ENCODE results near the gene HS3ST4. TPM values are rescaled to one million over a fixed set of nuclear protein-coding genes. Genes with fewer than 3 reads are reported as not detected.
A peak's percentile ranks its signal among the peaks of the same experiment; 100 is the strongest.

HS3ST4 gene
- total and polyA plus RNA-seq, 2 of the 8 experiments (the other 6 are each of a cell fraction or from before 2014, with no cell fraction given) = 1.9 to 3.3 TPM

GRCh38 chr16:25897702-25898101, 205.9 kb downstream of the HS3ST4 start:
- H2BK5ac ChIP-seq (ENCODE audit: low read depth, low read length) = no peak overlapping the region
- H2AFZ ChIP-seq (ENCODE audit: low read length) = no peak overlapping the region
- no peak overlapping the region for H4K5ac ChIP-seq (ENCODE audit: insufficient read length, low read depth, low read length)
- H3K27ac ChIP-seq (ENCODE audit: low read depth, low read length) = no peak overlapping the region
- H3K18ac ChIP-seq (ENCODE audit: extremely low read depth, low read length) = no peak overlapping the region
- no peak for DNase-seq (ENCODE audit: low read depth in 1 of 2, low spot score in 2 of 2)
- H3K14ac ChIP-seq (ENCODE audit: insufficient read length) = no peak overlapping the region
- H4K20me1 ChIP-seq (replicated peaks in 1 of 2; ENCODE audit: control insufficient read depth in 1 of 2, insufficient read depth in 2 of 2, low read length in 2 of 2) = peaks cover 0 to 2% of the 10 kb centered on the region in 2 experiments
- no peaks in the 10 kb centered on the region; the same call in 1 of the 2 replicates for H3K23me2 ChIP-seq (ENCODE audit: low read depth, low read length)
- H3K36me3 ChIP-seq (ENCODE audit: control insufficient read depth in 2 of 4, insufficient read depth in 4 of 4, low read length in 3 of 4) = no peaks in the 10 kb centered on the region
- H3K4me2 ChIP-seq (ENCODE audit: insufficient read depth in 1 of 2, low read depth in 2 of 2, low read length in 2 of 2) = no peak overlapping the region
- no peaks in the 10 kb centered on the region for H3K27me3 ChIP-seq (replicated peaks in 1 of 4; ENCODE audit: control insufficient read depth in 3 of 4, extremely low read depth in 1 of 4, insufficient read depth in 3 of 4, low read length in 3 of 4)
- 84% methylated on average over 10 of the region's 10 CpGs; no CpG with 5 or more reads in 1 of the 2 experiments for WGBS, 2 experiments (ENCODE audit: extremely low coverage in 1 of 2, insufficient coverage in 1 of 2, insufficient read length in 1 of 2, insufficient replicate concordance in 2 of 2, low coverage in 1 of 2, low lambda C conversion rate in 2 of 2, missing lambda C conversion rate in 1 of 2)
- H3K4ac ChIP-seq (replicated peaks; ENCODE audit: insufficient read length, low read depth, low read length) = no peak overlapping the region
- H2BK12ac ChIP-seq (ENCODE audit: low read depth, low read length) = no peak overlapping the region
- ChIA-PET POLR2A (ENCODE audit: partially characterized antibody) (interaction anchor here (1.5 kb wide), 1 partner anchor 44 kb away, joined by 3 read pairs; no protein-coding TSS in a partner anchor), CTCF (ENCODE audit: partially characterized antibody) (interaction anchor here (0.6 to 2.5 kb wide), 5 partner anchors 10 to 97 kb away, joined by 3 to 6 read pairs (median 5); no protein-coding TSS in a partner anchor)
- H3K56ac ChIP-seq (replicated peaks; ENCODE audit: insufficient read length, low read depth, low read length) = no peak overlapping the region
- H2BK15ac ChIP-seq (ENCODE audit: low read length) = no peak overlapping the region
- H3K4me3 ChIP-seq (ENCODE audit: extremely low read depth in 1 of 4, insufficient read depth in 2 of 4, low read depth in 3 of 4, low read length in 4 of 4) = no peak overlapping the region
- no peak overlapping the region for H2BK20ac ChIP-seq (ENCODE audit: low read length)
- H3K23ac ChIP-seq (ENCODE audit: insufficient read length) = no peak overlapping the region
- no peak overlapping the region for H3K9ac ChIP-seq (replicated peaks in 1 of 4; ENCODE audit: extremely low read depth in 1 of 4, low read depth in 3 of 4, low read length in 3 of 4)
- H2AK5ac ChIP-seq (ENCODE audit: low read depth, low read length) = 0 out of 2 replicates have a peak overlapping the region, but pooled peaks have one; percentile 30
- H4K8ac ChIP-seq (ENCODE audit: extremely low read depth, insufficient read depth, low read length) = no peak overlapping the region
- H3K79me1 ChIP-seq (ENCODE audit: low read depth, low read length) = no peaks in the 10 kb centered on the region
- H3K4me1 ChIP-seq (replicated peaks in 1 of 4; ENCODE audit: control insufficient read depth in 3 of 4, insufficient read depth in 4 of 4, low read length in 3 of 4) = peaks cover 0 to 5% (median 0%) of the 10 kb centered on the region in 4 experiments; a peak in 1 of 7 replicates
- no peak for FAIRE-seq
- no peaks in the 10 kb centered on the region for H3K79me2 ChIP-seq (ENCODE audit: control insufficient read depth in 1 of 2, insufficient read depth in 2 of 2, low read length in 2 of 2)
- H2BK120ac ChIP-seq (replicated peaks; ENCODE audit: low read depth, low read length) = no peak overlapping the region
- H4K91ac ChIP-seq (replicated peaks; ENCODE audit: insufficient read length, low read length) = no peak overlapping the region
- H3K9me3 ChIP-seq (ENCODE audit: insufficient read depth in 2 of 2, low read depth in 1 of 2, low read length in 1 of 2) = no peaks in the 10 kb centered on the region
- no peak for TF ChIP-seq ATF2 (IDR thresholded peaks at IDR 0.05; ENCODE audit: low read length)
- no peak for TF ChIP-seq EGR1 (IDR thresholded peaks at IDR 0.05; ENCODE audit: borderline replicate concordance, low read depth, low read length)
- no peak for TF ChIP-seq KDM5A (IDR thresholded peaks at IDR 0.05; ENCODE audit: low read length)
- no peak for TF ChIP-seq BACH1 (IDR thresholded peaks at IDR 0.05; ENCODE audit: low read length)
- no peak for TF ChIP-seq FOSL1 (IDR thresholded peaks at IDR 0.05; ENCODE audit: insufficient read depth, low read depth, low read length)
- TF ChIP-seq CHD1 (IDR thresholded peaks at IDR 0.05; ENCODE audit: low read depth, low read length) = no peak
- no peak for TF ChIP-seq NRF1 (IDR thresholded peaks at IDR 0.05; ENCODE audit: low read depth, low read length)
- no peak for TF ChIP-seq TEAD4 (IDR thresholded peaks at IDR 0.05; ENCODE audit: low read depth, low read length)
- TF ChIP-seq POLR2AphosphoS5 (IDR thresholded peaks at IDR 0.05; ENCODE audit: low read depth, low read length) = no peak
- TF ChIP-seq YY1 (IDR thresholded peaks at IDR 0.05; ENCODE audit: low read depth, low read length) = no peak
- TF ChIP-seq SUZ12 (IDR thresholded peaks at IDR 0.05; ENCODE audit: low read length) = no peak
- TF ChIP-seq TBP (IDR thresholded peaks at IDR 0.05; ENCODE audit: low read depth, low read length) = no peak
